HG03280 (cell line): ENCODE results near the gene CENPA.
"Not testable (repeated sequence)": the region's sequence is repeated elsewhere in the genome, so short reads cannot be mapped to it uniquely, and the experiment has no call there.

Experiments used
- ATAC-seq: cut with Tn5 transposase; IDR thresholded peaks from one replicate; pipeline ENCODE4 v1.9.1; 2021; ENCODE audit warnings: mild to moderate bottlenecking, moderate library complexity; ENCODE audit not compliant: unreplicated experiment

The CENPA gene

GRCh38 chr2:26785431-26786206, at the start of gene CENPA:
Gene CENPA (plus strand): TSS chr2:26786056. CDS start chr2:26786197, 141 bp downstream.
- ATAC-seq, result peak; percentile 99

DNA sequence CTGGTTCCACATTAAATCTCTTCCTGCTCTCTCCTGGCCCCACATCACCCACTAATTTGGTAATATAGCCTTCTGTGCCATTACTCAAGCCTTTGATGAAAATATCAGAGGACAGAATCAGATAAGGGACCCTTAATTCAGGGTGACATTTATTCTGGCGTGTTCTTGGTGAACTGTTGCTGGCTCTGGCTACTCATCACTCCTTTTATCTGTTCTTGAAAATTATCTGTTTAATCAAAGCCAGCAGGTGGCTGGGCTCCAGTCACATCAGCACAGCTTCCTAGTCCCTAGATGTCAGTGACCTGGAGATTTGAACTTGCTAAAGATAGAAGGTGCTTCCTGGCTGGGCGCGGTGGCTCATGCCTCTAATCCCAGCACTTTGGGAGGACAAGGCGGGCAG, 48.6 kb upstream of the CENPA start:
- ATAC-seq, result no peak

GRCh38 chr2:26738481-26738880, 47.4 kb upstream of the CENPA start:
- no peak for ATAC-seq

DNA sequence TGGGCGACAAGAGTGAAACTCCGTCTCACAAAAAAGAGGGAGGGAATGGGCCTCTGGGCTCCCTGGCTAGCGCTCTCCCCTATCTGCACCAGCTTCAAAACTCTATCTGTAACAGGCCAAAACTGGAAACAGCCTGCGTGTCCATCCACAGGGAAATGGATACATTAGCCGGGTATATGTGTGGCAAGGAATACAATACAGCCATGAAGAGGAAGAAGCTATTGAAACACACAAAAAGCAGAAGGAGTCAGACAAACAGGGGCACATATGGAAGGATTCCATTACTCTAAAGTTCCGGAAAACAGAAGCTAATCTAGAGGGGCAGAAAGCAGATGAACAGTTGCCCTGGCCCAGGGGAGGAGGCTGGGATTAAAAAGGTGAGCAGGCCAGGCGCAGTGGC, 46.3 kb upstream of the CENPA start:
- no peak for ATAC-seq

DNA sequence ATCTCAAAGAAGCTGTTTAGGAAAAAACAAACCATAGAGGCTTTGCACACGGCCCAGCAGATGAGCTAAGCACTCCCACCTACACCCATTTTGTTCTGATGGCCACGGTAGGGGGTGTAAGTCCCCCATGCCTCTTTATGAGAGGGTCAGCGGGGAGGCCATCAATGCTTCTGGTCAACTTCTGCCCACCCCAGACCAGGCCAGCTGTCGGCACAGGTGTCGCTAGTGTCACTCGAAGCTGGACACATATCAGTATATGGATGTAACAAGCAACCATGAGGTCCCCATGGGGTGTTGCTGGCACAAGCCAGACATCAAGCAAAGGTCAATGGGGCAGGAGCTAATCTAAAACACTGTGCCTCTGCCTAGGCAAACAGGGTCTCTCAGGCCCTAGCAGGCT, 45.5 kb upstream of the CENPA start:
- ATAC-seq, result no peak

DNA sequence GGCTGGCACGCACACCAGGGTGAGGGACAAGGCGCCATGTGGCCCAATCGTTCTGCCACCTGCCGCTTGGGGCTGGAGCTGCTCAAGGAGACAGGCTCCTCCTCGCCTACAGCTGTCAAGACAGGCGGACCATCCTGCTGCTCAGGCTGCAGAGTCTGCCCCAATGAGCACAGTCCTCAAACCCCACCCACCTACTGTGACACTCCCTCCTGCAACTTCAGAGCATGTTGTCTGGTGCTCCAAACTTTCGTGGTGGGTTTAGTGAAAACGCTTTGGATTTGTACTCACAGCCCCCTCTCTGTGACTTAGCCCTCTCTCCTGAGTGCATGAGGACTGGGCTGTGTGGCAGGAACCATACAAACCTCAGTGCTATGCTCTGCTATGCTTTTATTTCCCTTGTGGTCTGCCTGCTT, 45.0 kb upstream of the CENPA start:
- ATAC-seq, result no peak

- ATAC-seq, result no peak
Observed at GRCh38 chr2:26742048-26742770, 43.6 kb upstream of the CENPA start.

DNA sequence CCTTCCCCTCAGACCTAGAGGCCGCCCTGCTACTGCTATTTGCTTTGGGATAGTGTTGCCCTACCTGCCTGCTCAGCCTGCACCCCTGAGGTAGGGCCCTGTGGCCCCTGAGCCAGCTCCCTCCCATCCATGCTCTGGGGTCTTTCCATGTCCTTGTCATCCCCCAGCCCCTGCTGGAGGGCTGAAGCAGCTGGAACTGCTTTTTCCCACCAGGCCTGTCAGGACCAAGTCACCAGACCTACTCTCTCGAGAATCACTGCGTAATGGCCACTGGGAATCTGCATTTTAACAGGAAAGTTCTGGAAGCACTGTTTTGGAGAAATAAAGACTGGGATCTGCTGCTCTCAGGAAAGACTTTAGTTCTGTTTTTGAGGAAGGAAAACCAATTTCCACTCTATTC, 42.0 kb upstream of the CENPA start:
- ATAC-seq, result no peak

DNA sequence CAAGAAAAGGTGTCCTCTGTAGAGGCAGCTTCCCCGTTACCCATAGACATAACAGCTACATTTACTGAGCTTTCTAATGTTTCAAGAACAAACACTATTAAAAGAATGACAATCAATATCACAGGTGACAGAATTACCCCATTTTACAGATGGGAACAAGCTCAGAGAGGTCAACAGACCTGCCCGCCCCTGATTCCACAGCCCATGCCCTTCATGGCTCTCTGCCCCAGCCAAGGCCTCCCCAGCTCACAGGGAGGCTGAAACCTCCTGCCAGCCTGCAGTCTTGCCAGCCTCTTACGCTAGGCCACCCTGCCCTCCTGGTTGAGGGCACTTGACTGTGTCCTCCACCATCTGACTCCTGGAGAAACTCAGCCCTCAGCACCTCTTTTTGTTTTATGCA, 40.9 kb upstream of the CENPA start:
- ATAC-seq, result no peak

GRCh38 chr2:26745609-26746327, 40.1 kb upstream of the CENPA start:
- no peak for ATAC-seq

- ATAC-seq, result no peak
Observed at GRCh38 chr2:26746934-26747333, 38.9 kb upstream of the CENPA start.

DNA sequence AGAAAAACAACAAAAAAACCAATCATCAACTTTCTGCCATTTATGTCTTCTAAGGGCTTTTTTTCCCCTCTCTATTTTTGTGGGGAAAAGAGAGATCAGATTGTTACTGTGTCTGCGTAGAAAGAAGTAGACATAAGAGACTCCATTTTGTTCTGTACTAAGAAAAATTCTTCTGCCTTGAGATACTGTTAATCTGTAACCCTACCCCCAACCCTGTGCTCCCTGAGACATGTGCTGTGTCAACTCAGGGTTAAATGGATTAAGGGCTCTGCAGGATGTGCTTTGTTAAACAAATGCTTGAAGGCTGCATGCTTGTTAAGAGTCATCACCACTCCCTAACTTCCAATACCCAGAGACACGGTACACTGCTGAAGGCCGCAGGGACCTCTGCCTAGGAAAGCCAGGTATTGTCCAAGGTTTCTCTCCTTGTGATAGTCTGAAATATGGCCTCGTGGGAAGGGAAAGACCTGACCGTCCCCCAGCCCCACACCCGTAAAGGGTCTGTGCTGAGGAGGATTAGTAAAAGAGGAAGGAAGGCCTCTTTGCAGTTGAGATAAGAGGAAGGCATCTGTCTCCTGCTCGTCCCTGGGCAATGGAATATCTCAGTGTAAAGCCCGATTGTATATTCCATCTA, 36.0 kb upstream of the CENPA start:
- not testable (repeated sequence) for ATAC-seq

- ATAC-seq, result not testable (repeated sequence)
Observed at GRCh38 chr2:26750467-26750866, 35.4 kb upstream of the CENPA start.

DNA sequence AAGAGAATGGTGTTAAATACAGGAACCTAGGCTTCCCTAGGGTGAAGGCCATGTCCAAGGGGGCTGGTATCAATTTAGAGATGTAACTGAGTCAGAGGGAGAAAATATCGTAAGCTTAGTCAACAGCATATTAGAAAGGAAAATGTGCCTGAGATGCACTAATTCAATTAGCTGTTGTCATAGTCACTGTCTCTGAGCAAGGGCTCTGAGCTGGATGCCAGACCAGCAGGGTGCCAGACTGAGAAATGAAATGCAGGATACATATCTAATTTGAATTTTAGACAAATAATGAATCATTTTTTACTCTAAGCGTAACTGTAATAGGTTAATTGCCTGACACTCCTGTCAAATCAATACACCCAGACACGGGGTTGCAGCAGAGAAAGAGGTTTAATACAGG, 33.2 kb upstream of the CENPA start:
- ATAC-seq, result no peak

GRCh38 chr2:26754539-26754938, 31.3 kb upstream of the CENPA start:
- ATAC-seq, result no peak

DNA sequence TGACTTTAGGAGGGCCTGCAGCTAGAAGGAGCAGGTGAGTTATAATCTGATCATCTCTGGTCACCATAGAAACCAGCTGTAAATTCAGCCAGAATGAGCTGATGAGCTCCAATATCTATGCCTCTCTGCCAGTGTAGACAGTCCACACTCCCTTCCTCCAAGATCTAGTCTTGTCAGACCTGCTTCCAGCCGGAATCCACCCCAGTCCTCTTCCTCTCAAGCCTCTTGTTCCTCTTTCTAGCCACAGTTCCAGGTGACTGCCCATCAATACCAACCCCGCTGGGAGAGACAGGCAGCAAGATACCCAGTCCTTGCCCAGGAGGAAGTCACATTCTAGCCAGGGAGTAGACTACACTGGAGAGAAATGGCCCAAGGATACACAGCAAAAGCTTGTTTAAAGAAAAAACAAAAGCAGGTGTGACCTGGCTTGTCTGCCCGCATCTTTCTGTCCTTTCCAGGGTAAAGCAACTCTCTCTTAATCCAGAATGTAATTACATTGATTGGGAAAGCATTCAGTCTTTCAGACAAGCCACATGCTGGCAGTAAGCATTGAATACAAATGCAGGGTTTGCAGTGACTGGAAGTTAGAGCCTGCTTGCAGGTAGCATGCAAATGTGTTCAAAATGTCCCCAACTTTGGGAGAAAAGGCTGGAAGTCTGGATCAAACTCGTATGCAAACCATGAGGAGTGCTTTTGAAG, 30.7 kb upstream of the CENPA start:
- no peak for ATAC-seq

- no peak for ATAC-seq
Observed at GRCh38 chr2:26756337-26756736, 29.5 kb upstream of the CENPA start.

GRCh38 chr2:26757873-26758789, 27.7 kb upstream of the CENPA start:
- no peak for ATAC-seq

DNA sequence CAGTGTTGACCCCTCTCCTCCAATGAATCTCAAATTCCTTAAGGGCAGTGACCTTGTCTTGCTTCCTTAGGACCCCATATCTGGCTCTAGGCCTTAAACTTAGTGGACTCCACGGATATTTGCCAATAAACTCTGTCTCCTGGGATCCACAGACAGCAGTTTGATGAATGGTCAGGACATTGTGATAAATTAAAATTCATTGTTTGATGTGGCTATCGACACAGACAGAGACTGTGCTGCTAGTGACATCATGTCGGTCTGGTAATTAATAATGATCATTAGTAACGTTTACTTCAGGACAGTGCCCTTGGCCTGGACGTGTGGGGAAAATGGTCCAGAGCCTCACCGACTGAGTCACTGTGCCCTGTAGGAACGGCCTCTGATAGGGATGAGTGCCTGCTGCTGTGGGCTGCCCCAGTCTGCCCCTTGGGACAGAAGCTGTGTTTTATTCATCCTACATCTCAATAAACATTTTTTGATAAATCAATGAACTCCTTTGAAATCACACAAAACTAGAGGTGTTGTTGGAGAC, 27.0 kb upstream of the CENPA start:
- ATAC-seq, result no peak
